ENCODE measurements around the gene CLEC4M. TPM values are rescaled to one million over a fixed set of nuclear protein-coding genes. Genes with fewer than 3 reads are reported as not detected.

CLEC4M gene
- total RNA-seq, 1 donor from 2014 or later: not detected

- Histone ChIP-seq H3K27ac (no peak overlapping the region), H3K36me3 (no peaks in the 10 kb centered on the region), H3K4me1 (no peaks in the 10 kb centered on the region), H3K9me3 (no peaks in the 10 kb centered on the region), H3K27me3 (no peaks in the 10 kb centered on the region), H3K4me3 (no peak overlapping the region)
- intact Hi-C loops (cut with DNase I): no loop called here
- TF ChIP-seq CTCF (IDR thresholded peaks at IDR 0.05): no peak
- no peak for DNase-seq (ENCODE audit: low spot score in 2 of 2)
These were observed 37.3 kb upstream of the CLEC4M start for GRCh38 chr19:7725791-7726190.

- DNase-seq (ENCODE audit: low spot score in 2 of 2): no peak
- no peaks in the 10 kb centered on the region for H3K9me3 ChIP-seq
- no peak overlapping the region for H3K4me3 ChIP-seq
- H3K4me1 ChIP-seq: no peaks in the 10 kb centered on the region
- intact Hi-C loops (cut with DNase I): no loop called here
- H3K27me3 ChIP-seq: no peaks in the 10 kb centered on the region
- no peak for TF ChIP-seq CTCF (IDR thresholded peaks at IDR 0.05)
- H3K27ac ChIP-seq: no peak overlapping the region
- no peaks in the 10 kb centered on the region for H3K36me3 ChIP-seq
These were observed 33.8 kb upstream of the CLEC4M start for GRCh38 chr19:7729211-7729610.

GRCh38 chr19:7729831-7730285 is 33.2 kb upstream of the CLEC4M start:
- Histone ChIP-seq H3K36me3 (no peaks in the 10 kb centered on the region), H3K27me3 (no peaks in the 10 kb centered on the region), H3K4me1 (no peaks in the 10 kb centered on the region), H3K4me3 (peak overlapping the region in 1 of 2 donors; percentile 4), H3K9me3 (no peaks in the 10 kb centered on the region), H3K27ac (no peak overlapping the region)
- TF ChIP-seq CTCF (IDR thresholded peaks at IDR 0.05): no peak
- intact Hi-C loops (cut with DNase I): no loop called here
- DNase-seq (ENCODE audit: low spot score in 2 of 2): no peak

- intact Hi-C loops (cut with DNase I): no loop called here
- Histone ChIP-seq H3K36me3 (no peaks in the 10 kb centered on the region), H3K4me1 (no peaks in the 10 kb centered on the region), H3K27me3 (no peaks in the 10 kb centered on the region), H3K4me3 (peak overlapping the region in 1 of 2 donors; percentile 4), H3K9me3 (no peaks in the 10 kb centered on the region), H3K27ac (no peak overlapping the region)
- no peak for TF ChIP-seq CTCF (IDR thresholded peaks at IDR 0.05)
- no peak for DNase-seq (ENCODE audit: low spot score in 2 of 2)
These were observed 32.5 kb upstream of the CLEC4M start for GRCh38 chr19:7730286-7731217.

- Histone ChIP-seq H3K36me3 (no peaks in the 10 kb centered on the region), H3K27me3 (no peaks in the 10 kb centered on the region), H3K4me3 (no peak overlapping the region), H3K27ac (no peak overlapping the region), H3K9me3 (no peaks in the 10 kb centered on the region), H3K4me1 (no peaks in the 10 kb centered on the region)
- no peak for DNase-seq (ENCODE audit: low spot score in 2 of 2)
- no peak for TF ChIP-seq CTCF (IDR thresholded peaks at IDR 0.05)
- intact Hi-C loops (cut with DNase I): no loop called here
These were observed 31.8 kb upstream of the CLEC4M start for GRCh38 chr19:7731218-7731595.

Data from ascending aorta (tissue), 2 donors.